HepG2 (cell line): ENCODE results near the gene STK36.

Source experiments
- CBX2 ChIP-seq, 2 experiments: fragments of 200-600 bp in 1 of 2; sonication (generic); formaldehyde crosslinking in 1 of 2; IDR thresholded peaks; 2 replicates each; pipeline versions ENCODE4 v1.7.0 to v1.8.1; 2018 to 2022; ENCODE audit warnings: low read depth in 2 of 2, low read length in 1 of 2, mild to moderate bottlenecking in 1 of 2, missing genetic modification reagents in 1 of 2
- CTCF ChIP-seq: sonication (generic); formaldehyde crosslinking; IDR thresholded peaks from 2 replicates; pipeline ENCODE4 v1.5.0; 2020; ENCODE audit warnings: mild to moderate bottlenecking, missing genetic modification reagents, moderate library complexity
- ETS1 ChIP-seq: sonication (generic); formaldehyde crosslinking; IDR thresholded peaks from 2 replicates; pipeline ENCODE4 v1.4.0; 2020; ENCODE audit warnings: missing genetic modification reagents
- HNF4A ChIP-seq: sonication (generic); formaldehyde crosslinking; IDR thresholded peaks from 2 replicates; pipeline ENCODE4 v1.4.0; 2020; ENCODE audit warnings: missing genetic modification reagents
- HNRNPH1 ChIP-seq: fragments of 200-400 bp; formaldehyde crosslinking; optimal IDR thresholded peaks from 2 replicates; pipeline ENCODE3; 2017; ENCODE audit warnings: mild to moderate bottlenecking, low read depth, low read length
- JUN ChIP-seq: sonication (generic); formaldehyde crosslinking; IDR thresholded peaks from 2 replicates; pipeline ENCODE4 v1.4.0; 2020; ENCODE audit warnings: mild to moderate bottlenecking, missing genetic modification reagents
- JUND ChIP-seq: sonication (generic); formaldehyde crosslinking; IDR thresholded peaks from 2 replicates; pipeline ENCODE4 v1.8.0; 2022; ENCODE audit warnings: mild to moderate bottlenecking, missing genetic modification reagents
- MAFK ChIP-seq, 2 experiments: IDR thresholded peaks in 1 of 2; conservative IDR thresholded peaks in 1 of 2; 2 replicates each; pipeline ENCODE4 v1.6.1; 2011; ENCODE audit warnings: improper control_type of control experiment in 2 of 2, low read length in 2 of 2
- MTA3 ChIP-seq: sonication (generic); formaldehyde crosslinking; IDR thresholded peaks from 2 replicates; pipeline ENCODE4 v1.4.0; 2020; ENCODE audit warnings: missing genetic modification reagents
- ZBTB40 ChIP-seq, 2 experiments: fragments of 450-650 bp in 1 of 2; sonication (generic) in 1 of 2; formaldehyde crosslinking in 1 of 2; IDR thresholded peaks; 2 replicates each; pipeline versions ENCODE4 v1.6.1 to v1.8.0; 2016 to 2022; ENCODE audit warnings: antibody characterized with exemption in 1 of 2, mild to moderate bottlenecking in 1 of 2, missing genetic modification reagents in 1 of 2
- ZNF12 ChIP-seq: sonication (generic); formaldehyde crosslinking; IDR thresholded peaks from 2 replicates; pipeline ENCODE4 v1.5.0; 2020; ENCODE audit warnings: missing genetic modification reagents
- ZNF30 ChIP-seq: sonication (generic); formaldehyde crosslinking; IDR thresholded peaks from 2 replicates; pipeline ENCODE4 v1.5.0; 2020; ENCODE audit warnings: mild to moderate bottlenecking, missing genetic modification reagents
- ZNF33A ChIP-seq: sonication (generic); formaldehyde crosslinking; IDR thresholded peaks from 2 replicates; pipeline ENCODE4 v1.5.1; 2020; ENCODE audit warnings: missing genetic modification reagents, mild to moderate bottlenecking, moderate library complexity, borderline replicate concordance

GRCh38 chr2:218732761-218733158, 60.9 kb downstream of the STK36 start:
- TF ChIP-seq ZBTB40 (IDR thresholded peaks at IDR 0.05) (no peak), ZBTB40 (CRISPR knock-in tag; IDR thresholded peaks at IDR 0.05) (no peak), JUN (CRISPR knock-in tag) (no peak), ZNF30 (no peak), HNRNPH1 (no peak), MAFK (conservative IDR thresholded peaks at IDR 0.05 in 1 of 2, IDR thresholded peaks at IDR 0.05 in 1 of 2; ENCODE audit: low read length in 2 of 2) (no peak), ETS1 (no peak), HNF4A (no peak), MTA3 (CRISPR knock-in tag) (no peak), CTCF (CRISPR knock-in tag) (no peak), JUND (CRISPR knock-in tag) (no peak), CBX2 (IDR thresholded peaks at IDR 0.05; ENCODE audit: low read depth, low read length) (no peak), CBX2 (CRISPR knock-in tag; IDR thresholded peaks at IDR 0.05; ENCODE audit: low read depth) (no peak), ZNF12 (CRISPR knock-in tag) (no peak), ZNF33A (CRISPR knock-in tag) (no peak)
